ENCODE data around the gene ALX4.

Gene ALX4

GRCh38 chr11:44306918-44307244 is 3.1 kb downstream of the ALX4 start:
- H3K27ac ChIP-seq: no peak overlapping the region
- no peak for TF ChIP-seq CTCF (IDR thresholded peaks at IDR 0.05)
- H3K27me3 ChIP-seq: peaks cover 100% of the 10 kb centered on the region
- H3K4me3 ChIP-seq (ENCODE audit: low read depth in 1 of 2, low read length in 1 of 2): no peak overlapping the region
- no peaks in the 10 kb centered on the region for H3K9me3 ChIP-seq
- H3K36me3 ChIP-seq: no peaks in the 10 kb centered on the region
- peaks cover 19 to 36% of the 10 kb centered on the region in 2 experiments for H3K4me1 ChIP-seq (ENCODE audit: control insufficient read depth in 1 of 2, insufficient read depth in 1 of 2, low read depth in 1 of 2, low read length in 1 of 2)

- no peaks in the 10 kb centered on the region for H3K9me3 ChIP-seq
- no peak for TF ChIP-seq CTCF (IDR thresholded peaks at IDR 0.05)
- H3K27ac ChIP-seq: no peak overlapping the region
- peak overlapping the region; percentile 65 to 68 for H3K4me3 ChIP-seq (ENCODE audit: low read depth in 1 of 2, low read length in 1 of 2)
- no peaks in the 10 kb centered on the region for H3K36me3 ChIP-seq
- H3K27me3 ChIP-seq: peaks cover 100% of the 10 kb centered on the region
- H3K4me1 ChIP-seq (ENCODE audit: control insufficient read depth in 1 of 2, insufficient read depth in 1 of 2, low read depth in 1 of 2, low read length in 1 of 2): peaks cover 19 to 36% of the 10 kb centered on the region in 2 experiments
These were observed 3.7 kb downstream of the ALX4 start for GRCh38 chr11:44306052-44306917.

- peak overlapping the region; percentile 65 to 68 for H3K4me3 ChIP-seq (ENCODE audit: low read depth in 1 of 2, low read length in 1 of 2)
- no peak overlapping the region for H3K27ac ChIP-seq
- peaks cover 19 to 36% of the 10 kb centered on the region in 2 experiments for H3K4me1 ChIP-seq (ENCODE audit: control insufficient read depth in 1 of 2, insufficient read depth in 1 of 2, low read depth in 1 of 2, low read length in 1 of 2)
- no peaks in the 10 kb centered on the region for H3K9me3 ChIP-seq
- TF ChIP-seq CTCF (IDR thresholded peaks at IDR 0.05): no peak
- peaks cover 100% of the 10 kb centered on the region for H3K27me3 ChIP-seq
- H3K36me3 ChIP-seq: no peaks in the 10 kb centered on the region
These were observed 4.4 kb downstream of the ALX4 start for GRCh38 chr11:44305470-44306051.

GRCh38 chr11:44305026-44305469 is 4.9 kb downstream of the ALX4 start:
- Histone ChIP-seq H3K36me3 (no peaks in the 10 kb centered on the region), H3K27me3 (peaks cover 100% of the 10 kb centered on the region), H3K27ac (no peak overlapping the region), H3K4me1 (ENCODE audit: control insufficient read depth in 1 of 2, insufficient read depth in 1 of 2, low read depth in 1 of 2, low read length in 1 of 2) (peaks cover 19 to 36% of the 10 kb centered on the region in 2 experiments), H3K9me3 (no peaks in the 10 kb centered on the region), H3K4me3 (ENCODE audit: low read depth in 1 of 2, low read length in 1 of 2) (peak overlapping the region; percentile 65 to 68)
- no peak for TF ChIP-seq CTCF (IDR thresholded peaks at IDR 0.05)

GRCh38 chr11:44304091-44305025 is 5.6 kb downstream of the ALX4 start:
- peak overlapping the region in 1 of 2 experiments; percentile 68 for H3K4me3 ChIP-seq (ENCODE audit: low read depth in 1 of 2, low read length in 1 of 2)
- H3K4me1 ChIP-seq (ENCODE audit: control insufficient read depth in 1 of 2, insufficient read depth in 1 of 2, low read depth in 1 of 2, low read length in 1 of 2): peaks cover 19 to 29% of the 10 kb centered on the region in 2 experiments
- H3K9me3 ChIP-seq: no peaks in the 10 kb centered on the region
- peaks cover 100% of the 10 kb centered on the region for H3K27me3 ChIP-seq
- no peak overlapping the region for H3K27ac ChIP-seq
- no peaks in the 10 kb centered on the region for H3K36me3 ChIP-seq
- TF ChIP-seq CTCF (IDR thresholded peaks at IDR 0.05): no peak
